ENCODE data around the gene SRGAP3. TPM values are rescaled to one million over a fixed set of nuclear protein-coding genes. Genes with fewer than 3 reads are reported as not detected.

Gene SRGAP3
- total RNA-seq, 6 experiments from 2014 or later = 1.8 to 5.2 (median 3.1) TPM

- ATAC-seq (no peak), DNase-seq (no peak)
- Histone ChIP-seq H3K4me3 (no peak overlapping the region), H3K27ac (no peak overlapping the region), H3K27me3 (no peaks in the 10 kb centered on the region), H3K9me3 (no peaks in the 10 kb centered on the region), H3K36me3 (no peaks in the 10 kb centered on the region), H3K4me1 (no peaks in the 10 kb centered on the region)
- TF ChIP-seq POLR2A (IDR thresholded peaks at IDR 0.05) (no peak), CTCF (IDR thresholded peaks at IDR 0.05) (no peak)
- 75% methylated on average over 7 of the region's 8 CpGs for WGBS (ENCODE audit: insufficient coverage, low coverage, low lambda C conversion rate, missing lambda C conversion rate)
- intact Hi-C loops (cut with DNase I) = no loop called here
Observed at GRCh38 chr3:9217784-9218513, 31.5 kb downstream of the SRGAP3 start.

GRCh38 chr3:9216736-9217135 lies 32.7 kb downstream of the SRGAP3 start:
- Histone ChIP-seq H3K36me3 (no peaks in the 10 kb centered on the region), H3K4me1 (no peaks in the 10 kb centered on the region), H3K4me3 (no peak overlapping the region), H3K9me3 (no peaks in the 10 kb centered on the region), H3K27me3 (no peaks in the 10 kb centered on the region), H3K27ac (no peak overlapping the region)
- 83% methylated on average over 8 of the region's 14 CpGs for WGBS (ENCODE audit: insufficient coverage, low coverage, low lambda C conversion rate, missing lambda C conversion rate)
- intact Hi-C loops (cut with DNase I) = no loop called here
- no peak for DNase-seq
- no peak for ATAC-seq
- TF ChIP-seq CTCF (IDR thresholded peaks at IDR 0.05) = no peak

- Histone ChIP-seq H3K9me3 (no peaks in the 10 kb centered on the region), H3K27ac (no peak overlapping the region), H3K4me3 (no peak overlapping the region), H3K4me1 (no peaks in the 10 kb centered on the region), H3K27me3 (no peaks in the 10 kb centered on the region), H3K36me3 (no peaks in the 10 kb centered on the region)
- WGBS (ENCODE audit: insufficient coverage, low coverage, low lambda C conversion rate, missing lambda C conversion rate) = 68% methylated on average over 2 of the region's 2 CpGs
- TF ChIP-seq POLR2A (IDR thresholded peaks at IDR 0.05) (no peak), CTCF (IDR thresholded peaks at IDR 0.05) (no peak)
- no peak for ATAC-seq
- DNase-seq = no peak
- intact Hi-C loops (cut with DNase I) = no loop called here
Observed at GRCh38 chr3:9214599-9214998, 34.8 kb downstream of the SRGAP3 start.

GRCh38 chr3:9214185-9214584 lies 35.3 kb downstream of the SRGAP3 start:
- no peak overlapping the region for H3K4me3 ChIP-seq
- intact Hi-C loops (cut with DNase I) = no loop called here
- 86% methylated on average over 1 of the region's 3 CpGs for whole genome bisulfite sequencing (ENCODE audit: insufficient coverage, low coverage, low lambda C conversion rate, missing lambda C conversion rate)
- no peaks in the 10 kb centered on the region for H3K9me3 ChIP-seq
- ATAC-seq (no peak), DNase-seq (no peak)
- H3K27ac ChIP-seq = no peak overlapping the region
- H3K4me1 ChIP-seq = no peaks in the 10 kb centered on the region
- no peaks in the 10 kb centered on the region for H3K36me3 ChIP-seq
- no peak for TF ChIP-seq POLR2A (IDR thresholded peaks at IDR 0.05)
- no peak for TF ChIP-seq CTCF (IDR thresholded peaks at IDR 0.05)
- H3K27me3 ChIP-seq = no peaks in the 10 kb centered on the region
